SU-DHL-6 (cell line): ENCODE measurements around the gene FAM43B.

Source experiments
- EZH2phosphoT487 ChIP-seq: fragments of 200-600 bp; sonication (generic), shearing (Covaris generic); conservative IDR thresholded peaks from 2 replicates; pipeline ENCODE4 v1.6.1; 2018; ENCODE audit warnings: mild to moderate bottlenecking, antibody characterized with exemption, low read length, moderate library complexity, mixed read lengths
- TF ChIP-seq, protein P1 (sequence below): fragments of 200-600 bp; sonication (generic); IDR thresholded peaks from one replicate; pipeline ENCODE4 v1.5.1; 2017; ENCODE audit warnings: antibody characterized with exemption, mild to moderate bottlenecking, low read length, moderate library complexity; ENCODE audit not compliant: insufficient read depth, poor library complexity, severe bottlenecking

DNA sequence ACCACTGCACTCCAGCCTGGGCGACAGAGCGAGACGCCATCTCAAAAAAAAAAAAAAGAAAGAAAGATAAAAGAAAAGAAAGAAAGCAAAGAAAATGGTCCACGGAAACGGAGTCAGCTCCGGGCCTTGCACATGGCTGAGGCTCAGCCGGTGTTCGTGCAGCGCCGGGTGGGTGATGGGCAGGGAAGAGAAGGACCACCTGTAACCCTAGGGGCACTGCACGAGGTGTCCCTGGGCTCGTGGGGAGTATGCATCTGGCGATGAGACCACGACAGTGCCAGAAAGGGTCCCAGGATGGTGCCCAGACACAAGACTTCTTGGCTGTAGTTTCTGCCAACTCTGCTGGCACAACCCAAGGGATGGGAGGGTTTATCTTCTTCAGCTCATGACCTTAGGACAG, 42.4 kb downstream of the FAM43B start:
- TF ChIP-seq, protein P1, sequence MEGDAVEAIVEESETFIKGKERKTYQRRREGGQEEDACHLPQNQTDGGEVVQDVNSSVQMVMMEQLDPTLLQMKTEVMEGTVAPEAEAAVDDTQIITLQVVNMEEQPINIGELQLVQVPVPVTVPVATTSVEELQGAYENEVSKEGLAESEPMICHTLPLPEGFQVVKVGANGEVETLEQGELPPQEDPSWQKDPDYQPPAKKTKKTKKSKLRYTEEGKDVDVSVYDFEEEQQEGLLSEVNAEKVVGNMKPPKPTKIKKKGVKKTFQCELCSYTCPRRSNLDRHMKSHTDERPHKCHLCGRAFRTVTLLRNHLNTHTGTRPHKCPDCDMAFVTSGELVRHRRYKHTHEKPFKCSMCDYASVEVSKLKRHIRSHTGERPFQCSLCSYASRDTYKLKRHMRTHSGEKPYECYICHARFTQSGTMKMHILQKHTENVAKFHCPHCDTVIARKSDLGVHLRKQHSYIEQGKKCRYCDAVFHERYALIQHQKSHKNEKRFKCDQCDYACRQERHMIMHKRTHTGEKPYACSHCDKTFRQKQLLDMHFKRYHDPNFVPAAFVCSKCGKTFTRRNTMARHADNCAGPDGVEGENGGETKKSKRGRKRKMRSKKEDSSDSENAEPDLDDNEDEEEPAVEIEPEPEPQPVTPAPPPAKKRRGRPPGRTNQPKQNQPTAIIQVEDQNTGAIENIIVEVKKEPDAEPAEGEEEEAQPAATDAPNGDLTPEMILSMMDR, result no peak
- no peak for TF ChIP-seq EZH2phosphoT487
